ENCODE data around the gene TMEM150A. TPM values are rescaled to one million over a fixed set of nuclear protein-coding genes. Genes with fewer than 3 reads are reported as not detected.

TMEM150A gene
- total and polyA plus RNA-seq, 2 of the 4 experiments (the other 2 are of a cell fraction): 4.8 to 16.3 TPM

GRCh38 chr2:85554980-85555612 is 47.4 kb downstream of the TMEM150A start:
- Histone ChIP-seq H2BK120ac (ENCODE audit: low read depth, low read length) (no peak overlapping the region), H4K8ac (ENCODE audit: low read depth in 2 of 2, low read length in 2 of 2) (no peak overlapping the region), H3K79me1 (ENCODE audit: low read depth in 1 of 2, low read length in 2 of 2) (peaks cover 26 to 60% of the 10 kb centered on the region in 2 experiments), H3K9me1 (ENCODE audit: insufficient read depth, low read length) (peaks cover 12% of the 10 kb centered on the region), H3K18ac (ENCODE audit: low read depth, low read length) (no peak overlapping the region), H4K20me1 (ENCODE audit: insufficient read depth, low read length) (no peaks in the 10 kb centered on the region), H3K23ac (ENCODE audit: low read depth, low read length) (no peak overlapping the region), H2BK20ac (ENCODE audit: low read depth, low read length) (no peak overlapping the region), H3K4me3 (ENCODE audit: insufficient read depth, low read depth, low read length) (no peak overlapping the region), H3K4ac (ENCODE audit: low read depth, low read length) (no peak overlapping the region), H3K27me3 (ENCODE audit: control insufficient read depth, insufficient read depth, low read length) (no peaks in the 10 kb centered on the region), H3K56ac (ENCODE audit: extremely low read depth, insufficient read depth, low read length) (no peak overlapping the region), H3K9me3 (ENCODE audit: control insufficient read depth, insufficient read depth, low read length) (no peaks in the 10 kb centered on the region), H2BK5ac (ENCODE audit: low read depth, low read length, poor library complexity, severe bottlenecking) (no peak overlapping the region), H4K91ac (ENCODE audit: insufficient read depth, low read depth, low read length) (no peak overlapping the region), H3K9ac (ENCODE audit: low read depth, low read length) (no peak overlapping the region), H2AFZ (replicated peaks; ENCODE audit: low read length, poor library complexity) (no peak overlapping the region), H2BK15ac (ENCODE audit: low read depth, low read length) (no peak overlapping the region), H3K14ac (replicated peaks; ENCODE audit: low read depth, low read length) (no peak overlapping the region), H3K27ac (ENCODE audit: insufficient read depth, low read length) (no peak overlapping the region), H4K5ac (ENCODE audit: low read depth, low read length) (no peak overlapping the region), H2AK9ac (replicated peaks; ENCODE audit: low read depth, low read length, poor library complexity) (no peak overlapping the region), H2AK5ac (ENCODE audit: low read depth, low read length) (no peak overlapping the region), H3K36me3 (ENCODE audit: control insufficient read depth, insufficient read depth, low read length) (peaks cover 51% of the 10 kb centered on the region), H3K4me1 (ENCODE audit: control insufficient read depth, insufficient read depth, low read length) (peaks cover 13% of the 10 kb centered on the region), H3K4me2 (ENCODE audit: low read depth, low read length) (no peak overlapping the region)
- ChIA-PET CTCF (interaction anchor here (6.8 kb wide), 1 partner anchor 135 kb away, joined by 46 read pairs; the partner anchor contains the start of gene SH2D6), POLR2A (ENCODE audit: unreplicated experiment) (interaction anchor here (1.2 kb wide), 1 partner anchor 136 kb away, joined by 3 read pairs; no protein-coding TSS in a partner anchor)
- in situ Hi-C loops (cut with MboI; ENCODE audit: low sequenced_read_pairs): loop anchor here (5.0 to 10.0 kb wide), 2 partner anchors 133 to 490 kb away; no protein-coding TSS in a partner anchor
- ATAC-seq (ENCODE audit: low read depth) (no peak), DNase-seq (no peak)
- TF ChIP-seq RAD21 (IDR thresholded peaks at IDR 0.05; ENCODE audit: low read length): no peak
- TF ChIP-seq MAZ (IDR thresholded peaks at IDR 0.05; ENCODE audit: borderline replicate concordance, low read depth, low read length): no peak
- TF ChIP-seq USF2 (IDR thresholded peaks at IDR 0.05; ENCODE audit: low read depth, low read length): no peak
- TF ChIP-seq SMC3 (IDR thresholded peaks at IDR 0.05; ENCODE audit: low read depth, low read length): no peak
- TF ChIP-seq ELK1 (IDR thresholded peaks at IDR 0.05; ENCODE audit: borderline replicate concordance, low read depth, low read length): no peak
- TF ChIP-seq MXI1 (IDR thresholded peaks at IDR 0.05; ENCODE audit: borderline replicate concordance, low read depth, low read length): no peak
- TF ChIP-seq NFE2L2 (IDR thresholded peaks at IDR 0.05; ENCODE audit: low read depth, low read length): no peak
- TF ChIP-seq RFX5 (IDR thresholded peaks at IDR 0.05; ENCODE audit: low read depth, low read length): no peak
- BruUV-seq (replicated peaks): no TSS peak
- dilution Hi-C loops (cut with HindIII; ENCODE audit: low sequenced_read_pairs, unreplicated experiment): no loop called here
- no CpG with 5 or more reads among the region's 3 CpGs for WGBS, 2 experiments (ENCODE audit: extremely low coverage in 2 of 2, insufficient read length in 1 of 2)
- intact Hi-C loops (cut with micrococcal nuclease): loop anchor here (5.0 kb wide), 1 partner anchor 228 kb away; the partner anchor contains the start of gene TGOLN2

Measured in IMR-90 (cell line).